ENCODE results near the gene CTAG2. TPM values are rescaled to one million over a fixed set of nuclear protein-coding genes. Genes with fewer than 3 reads are reported as not detected.
"Not testable (repeated sequence)": the region's sequence is repeated elsewhere in the genome, so short reads cannot be mapped to it uniquely, and the experiment has no call there.

Gene CTAG2
- total RNA-seq (not detected in 2 replicates), polyA plus RNA-seq (not detected in 2 replicates)

GRCh38 chrX:154653413-154653812 is at the start of gene CTAG2:
CTAG2 (minus strand) TSS chrX:154653579; CDS start chrX:154653515, 64 bp downstream.
- H3K36me3 ChIP-seq; H3K4me1 ChIP-seq (ENCODE audit: low read depth); DNase-seq (ENCODE audit: low read depth in 1 of 2, low spot score in 1 of 2); H3K27me3 ChIP-seq; H3K9me3 ChIP-seq (ENCODE audit: low read depth); H3K27ac ChIP-seq; H3K4me3 ChIP-seq: not testable (repeated sequence)

GRCh38 chrX:154698630-154699248 is 45.4 kb upstream of the CTAG2 start:
- no peak overlapping the region for H3K27ac ChIP-seq
- DNase-seq (ENCODE audit: low read depth in 1 of 2, low spot score in 1 of 2), result no peak
- TF ChIP-seq, protein P1, sequence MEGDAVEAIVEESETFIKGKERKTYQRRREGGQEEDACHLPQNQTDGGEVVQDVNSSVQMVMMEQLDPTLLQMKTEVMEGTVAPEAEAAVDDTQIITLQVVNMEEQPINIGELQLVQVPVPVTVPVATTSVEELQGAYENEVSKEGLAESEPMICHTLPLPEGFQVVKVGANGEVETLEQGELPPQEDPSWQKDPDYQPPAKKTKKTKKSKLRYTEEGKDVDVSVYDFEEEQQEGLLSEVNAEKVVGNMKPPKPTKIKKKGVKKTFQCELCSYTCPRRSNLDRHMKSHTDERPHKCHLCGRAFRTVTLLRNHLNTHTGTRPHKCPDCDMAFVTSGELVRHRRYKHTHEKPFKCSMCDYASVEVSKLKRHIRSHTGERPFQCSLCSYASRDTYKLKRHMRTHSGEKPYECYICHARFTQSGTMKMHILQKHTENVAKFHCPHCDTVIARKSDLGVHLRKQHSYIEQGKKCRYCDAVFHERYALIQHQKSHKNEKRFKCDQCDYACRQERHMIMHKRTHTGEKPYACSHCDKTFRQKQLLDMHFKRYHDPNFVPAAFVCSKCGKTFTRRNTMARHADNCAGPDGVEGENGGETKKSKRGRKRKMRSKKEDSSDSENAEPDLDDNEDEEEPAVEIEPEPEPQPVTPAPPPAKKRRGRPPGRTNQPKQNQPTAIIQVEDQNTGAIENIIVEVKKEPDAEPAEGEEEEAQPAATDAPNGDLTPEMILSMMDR (IDR thresholded peaks at IDR 0.05; ENCODE audit: low read depth, low read length), result no peak
- H3K4me1 ChIP-seq (ENCODE audit: low read depth), result no peaks in the 10 kb centered on the region
- no peak overlapping the region for H3K4me3 ChIP-seq
- H3K9me3 ChIP-seq (ENCODE audit: low read depth), result no peaks in the 10 kb centered on the region
- no peaks in the 10 kb centered on the region for H3K27me3 ChIP-seq
- H3K36me3 ChIP-seq, result no peaks in the 10 kb centered on the region

- Histone ChIP-seq H3K4me1 (ENCODE audit: low read depth) (no peaks in the 10 kb centered on the region), H3K36me3 (no peaks in the 10 kb centered on the region), H3K27ac (no peak overlapping the region), H3K27me3 (no peaks in the 10 kb centered on the region), H3K4me3 (no peak overlapping the region), H3K9me3 (ENCODE audit: low read depth) (no peaks in the 10 kb centered on the region)
- peak in 1 of 2 donors; percentile 64 for DNase-seq (ENCODE audit: low read depth in 1 of 2, low spot score in 1 of 2)
- TF ChIP-seq, protein P1 (IDR thresholded peaks at IDR 0.05; ENCODE audit: low read depth, low read length), result no peak
Observed at GRCh38 chrX:154696676-154697045, 43.3 kb upstream of the CTAG2 start.

- no peaks in the 10 kb centered on the region for H3K4me1 ChIP-seq (ENCODE audit: low read depth)
- H3K4me3 ChIP-seq, result no peak overlapping the region
- DNase-seq (ENCODE audit: low read depth in 1 of 2, low spot score in 1 of 2), result peak in 1 of 2 donors; percentile 82
- H3K27ac ChIP-seq, result no peak overlapping the region
- TF ChIP-seq, protein P1 (IDR thresholded peaks at IDR 0.05; ENCODE audit: low read depth, low read length), result no peak
- H3K27me3 ChIP-seq, result no peaks in the 10 kb centered on the region
- H3K9me3 ChIP-seq (ENCODE audit: low read depth), result no peaks in the 10 kb centered on the region
- no peaks in the 10 kb centered on the region for H3K36me3 ChIP-seq
Observed at GRCh38 chrX:154695911-154696675, 42.7 kb upstream of the CTAG2 start.

DNA sequence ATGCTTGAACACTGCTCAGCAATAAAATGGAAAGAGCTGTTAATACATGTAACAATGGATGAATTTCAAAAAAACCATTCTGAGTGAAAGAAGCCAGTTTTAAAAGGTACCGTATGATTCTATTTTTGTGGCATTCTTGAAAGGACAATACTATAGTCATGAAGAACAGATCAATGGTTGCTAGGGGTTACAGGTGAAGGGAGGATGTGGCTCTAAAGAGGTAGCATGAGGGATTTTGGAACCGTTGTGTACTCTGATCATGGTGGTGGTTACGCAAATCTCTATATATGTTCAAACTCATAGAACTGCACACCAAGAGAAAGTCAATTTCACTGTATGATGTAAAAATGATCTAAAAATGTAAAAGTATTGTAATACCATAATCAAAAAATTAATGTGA is 40.0 kb upstream of the CTAG2 start:
- Histone ChIP-seq H3K27ac (no peak overlapping the region), H3K9me3 (ENCODE audit: low read depth) (no peaks in the 10 kb centered on the region), H3K4me3 (no peak overlapping the region), H3K36me3 (no peaks in the 10 kb centered on the region), H3K4me1 (ENCODE audit: low read depth) (no peaks in the 10 kb centered on the region), H3K27me3 (no peaks in the 10 kb centered on the region)
- TF ChIP-seq, protein P1 (IDR thresholded peaks at IDR 0.05; ENCODE audit: low read depth, low read length), result no peak
- no peak for DNase-seq (ENCODE audit: low read depth in 1 of 2, low spot score in 1 of 2)

GRCh38 chrX:154690438-154690837 is 37.1 kb upstream of the CTAG2 start:
- H3K27me3 ChIP-seq; H3K36me3 ChIP-seq; H3K9me3 ChIP-seq (ENCODE audit: low read depth): not testable (repeated sequence)

DNA sequence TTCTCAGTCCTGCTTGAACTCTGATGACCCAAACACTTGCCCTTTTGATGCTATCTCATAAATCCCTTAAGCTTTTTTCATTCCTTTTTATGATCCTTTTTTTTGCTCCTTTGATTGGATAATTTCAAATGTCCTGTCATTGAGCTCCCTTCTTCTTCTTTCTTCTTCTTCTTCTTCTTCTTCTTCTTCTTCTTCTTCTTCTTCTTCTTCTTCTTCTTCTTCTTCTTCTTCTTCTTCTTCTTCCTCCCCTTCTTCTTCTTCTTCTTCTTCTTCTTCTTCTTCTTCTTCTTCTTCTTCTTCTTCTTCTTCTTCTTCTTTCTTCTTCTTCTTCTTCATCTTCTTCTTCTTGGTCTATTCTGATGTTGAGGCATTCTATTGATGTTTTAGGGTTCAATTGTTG is 18.7 kb upstream of the CTAG2 start:
- H3K27ac ChIP-seq; H3K4me1 ChIP-seq (ENCODE audit: low read depth); H3K9me3 ChIP-seq (ENCODE audit: low read depth); H3K27me3 ChIP-seq; H3K4me3 ChIP-seq; DNase-seq (ENCODE audit: low read depth in 1 of 2, low spot score in 1 of 2); H3K36me3 ChIP-seq: not testable (repeated sequence)

More at GRCh38 chrX:154690438-154690837, 37.1 kb upstream of the CTAG2 start:
- H3K4me3 ChIP-seq; H3K4me1 ChIP-seq (ENCODE audit: low read depth); DNase-seq (ENCODE audit: low read depth in 1 of 2, low spot score in 1 of 2); H3K27ac ChIP-seq: not testable (repeated sequence)

DNA sequence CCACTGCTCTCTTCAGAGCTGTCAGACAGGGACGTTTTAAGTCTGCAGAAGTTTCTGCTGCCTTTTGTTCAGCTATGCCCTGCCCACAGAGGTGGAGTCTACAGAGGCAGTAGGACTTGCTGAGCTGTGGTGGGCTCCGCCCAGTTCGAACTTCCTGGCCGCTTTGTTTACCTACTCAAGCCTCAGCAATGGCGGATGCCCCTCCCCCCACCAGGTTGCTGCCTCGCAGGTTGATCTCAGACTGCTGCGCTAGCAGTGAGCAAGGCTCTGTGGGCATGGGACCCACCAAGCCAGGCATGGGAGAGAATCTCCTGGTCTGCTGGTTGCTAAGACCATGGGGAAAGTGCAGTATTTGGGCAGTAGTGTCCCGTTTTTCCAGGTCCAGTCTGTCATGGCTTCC is 17.5 kb upstream of the CTAG2 start:
- DNase-seq (ENCODE audit: low read depth in 1 of 2, low spot score in 1 of 2); H3K27me3 ChIP-seq; H3K27ac ChIP-seq; H3K4me3 ChIP-seq; H3K9me3 ChIP-seq (ENCODE audit: low read depth); H3K36me3 ChIP-seq; H3K4me1 ChIP-seq (ENCODE audit: low read depth): not testable (repeated sequence)

All from cardiac muscle cell (in vitro differentiated cells and primary cell).